NOMO-1 treated with DMSO at 0.1 percent for 48 hours (cell line): Measurements from ENCODE around the gene SLC22A13.
"Not testable (repeated sequence)": the region's sequence is repeated elsewhere in the genome, so short reads cannot be mapped to it uniquely, and the experiment has no call there.

Source experiments
- DNase-seq: peaks from one replicate; lab custom pipeline; 2025; ENCODE audit not compliant: unreplicated experiment; lab: John Stamatoyannopoulos, UW

Gene SLC22A13

GRCh38 chr3:38264353-38264771 lies 1.2 kb upstream of the SLC22A13 start:
- no peak for DNase-seq

- DNase-seq = no peak
These were observed 833 bp upstream of the SLC22A13 start for GRCh38 chr3:38264779-38265178.

- DNase-seq = no peak
These were observed 1.2 kb downstream of the SLC22A13 start for GRCh38 chr3:38266810-38267209.

GRCh38 chr3:38267662-38268061 lies 2.0 kb downstream of the SLC22A13 start:
- DNase-seq = no peak

- DNase-seq = peak; percentile 39
These were observed 2.5 kb downstream of the SLC22A13 start for GRCh38 chr3:38268087-38268486.

- peak; percentile 53 for DNase-seq
These were observed 2.9 kb downstream of the SLC22A13 start for GRCh38 chr3:38268522-38268921.

- DNase-seq = no peak
These were observed 5.0 kb downstream of the SLC22A13 start for GRCh38 chr3:38270606-38271005.

- no peak for DNase-seq
These were observed 5.9 kb downstream of the SLC22A13 start for GRCh38 chr3:38271553-38271952.

- DNase-seq = no peak
These were observed 9.4 kb downstream of the SLC22A13 start for GRCh38 chr3:38274864-38275649.

- no peak for DNase-seq
These were observed 10.0 kb downstream of the SLC22A13 start for GRCh38 chr3:38275658-38276057.

GRCh38 chr3:38276081-38276916 lies 10.7 kb downstream of the SLC22A13 start:
- no peak for DNase-seq

GRCh38 chr3:38276917-38277630 lies 11.5 kb downstream of the SLC22A13 start:
- no peak for DNase-seq

- no peak for DNase-seq
These were observed 13.2 kb downstream of the SLC22A13 start for GRCh38 chr3:38278841-38279240.

- no peak for DNase-seq
These were observed 16.5 kb downstream of the SLC22A13 start, which contains the start of gene SLC22A14 for GRCh38 chr3:38281895-38282686. Gene SLC22A14 (plus strand): TSS chr3:38282294. CDS start chr3:38306027, 23,733 bp downstream.

- DNase-seq = no peak
These were observed 18.5 kb downstream of the SLC22A13 start for GRCh38 chr3:38283810-38284755.

GRCh38 chr3:38284756-38285150 lies 19.1 kb downstream of the SLC22A13 start:
- DNase-seq = no peak

- DNase-seq = not testable (repeated sequence)
These were observed 23.9 kb downstream of the SLC22A13 start for GRCh38 chr3:38289286-38290217.

GRCh38 chr3:38297053-38297452 lies 31.4 kb downstream of the SLC22A13 start:
- not testable (repeated sequence) for DNase-seq
